Spinal cord (tissue), 10 donors: ENCODE results near the gene DHRS13. TPM values are rescaled to one million over a fixed set of nuclear protein-coding genes. Genes with fewer than 3 reads are reported as not detected.

ENCODE experiments used
- DNase-seq, 6 donors: peaks; one replicate each; pipeline versions ENCODE4 v3.0.0 to v3.0.0-alpha.2; 2013 to 2015; ENCODE audit warnings: low spot score in 6 of 6, low read depth in 4 of 6
- H3K27ac ChIP-seq: one replicate; pipeline ENCODE4 v1.5.1; 2013; ENCODE audit warnings: low read depth, low read length, control low read depth
- H3K27me3 ChIP-seq: one replicate; pipeline ENCODE4 v1.6.1; 2013; ENCODE audit warnings: low read length; ENCODE audit not compliant: control insufficient read depth, insufficient read depth
- H3K36me3 ChIP-seq: one replicate; pipeline ENCODE4 v1.6.1; 2013; ENCODE audit warnings: low read length; ENCODE audit not compliant: control insufficient read depth, insufficient read depth
- H3K4me1 ChIP-seq: one replicate; pipeline ENCODE4 v1.6.1; 2013; ENCODE audit warnings: low read length; ENCODE audit not compliant: control insufficient read depth, insufficient read depth
- H3K4me3 ChIP-seq: one replicate; pipeline ENCODE4 v1.5.1; 2013; ENCODE audit warnings: low read depth, low read length, control low read depth
- H3K9me3 ChIP-seq: one replicate; pipeline ENCODE4 v1.6.1; 2013; ENCODE audit warnings: low read length; ENCODE audit not compliant: control insufficient read depth, insufficient read depth
- WGBS: methylation state at CpG from one replicate; pipeline ENCODE4 v1.1.5; 2013; ENCODE audit warnings: missing lambda C conversion rate; ENCODE audit not compliant: insufficient coverage; 5-methylcytosine and 5-hydroxymethylcytosine counted together
- long read RNA-seq, 4 donors: transcript quantifications; one replicate each; lab custom pipeline, GENCODE V29; 2026
- polyA plus RNA-seq, 2 donors: library from polyadenylated mRNA; unstranded; fragments of 120-200 nt; gene quantifications; one replicate each; pipeline ENCODE4 v1.2.1, GENCODE V29; 2013; ENCODE audit not compliant: insufficient read length in 2 of 2
- total RNA-seq, 2 donors: library from RNA; depleted of rRNA in 1 of 2; stranded (reverse); fragments of 120-200 nt in 1 of 2; fragments of >200 nt in 1 of 2; gene quantifications; one replicate each; pipeline versions ENCODE4 v1.2.3 to v1.2.4, GENCODE V29; 2013 to 2014
- donor health status: healthy.

DHRS13 gene
- total RNA-seq (10 to 100 TPM; 19.8 to 22.2 TPM), polyA plus RNA-seq (10 to 100 TPM; 31.4 to 34.0 TPM)
- long read RNA-seq, donor 1, transcript DHRS13-201 (5 exons, 1,921 nt): major isoform, 21 of 30 reads
- long read RNA-seq, donor 1, transcript DHRS13-202 (4 exons, 2,037 nt): minor isoform, 9 of 30 reads
- long read RNA-seq, donor 1, partial matches to known transcripts: 0 of 30 reads
- long read RNA-seq, donor 1, other reads (novel, unspliced or antisense): 0 of 30 reads
- long read RNA-seq, donor 2, partial matches to known transcripts: 0 of 7 reads
- long read RNA-seq, donor 2, other reads (novel, unspliced or antisense): 0 of 7 reads
- long read RNA-seq, donor 3, transcript DHRS13-201 (5 exons, 1,921 nt): major isoform, 6 of 7 reads
- long read RNA-seq, donor 3, partial matches to known transcripts: 0 of 7 reads
- long read RNA-seq, donor 3, other reads (novel, unspliced or antisense): 0 of 7 reads
- long read RNA-seq, donor 4, transcript DHRS13-201 (5 exons, 1,921 nt): major isoform, 5 of 5 reads
- long read RNA-seq, donor 4, partial matches to known transcripts: 0 of 5 reads
- long read RNA-seq, donor 4, other reads (novel, unspliced or antisense): 0 of 5 reads

- Histone ChIP-seq H3K4me1 (peaks cover 36% of the 10 kb centered on the region), H3K27me3 (no peaks in the 10 kb centered on the region), H3K9me3 (no peaks in the 10 kb centered on the region), H3K36me3 (peaks cover 44% of the 10 kb centered on the region), H3K4me3 (peak within 1 kb of the TSS; percentile 63), H3K27ac (peak within 1 kb of the TSS; percentile 76)
- under 1% methylated on average over 54 of the region's 55 CpGs for WGBS
- DNase-seq: peak; percentile 62 to 97 (median 86)
Measured at GRCh38 chr17:28902819-28903545, at the start of gene DHRS13. DHRS13 (minus strand) TSS chr17:28903079; CDS start chr17:28902944, 135 bp downstream.

- Histone ChIP-seq H3K9me3 (no peaks in the 10 kb centered on the region), H3K4me1 (peaks cover 35% of the 10 kb centered on the region), H3K4me3 (peak overlapping the region; percentile 89), H3K27me3 (no peaks in the 10 kb centered on the region), H3K27ac (peak overlapping the region; percentile 100), H3K36me3 (peaks cover 34% of the 10 kb centered on the region)
- DNase-seq: peak; percentile 99 to 100 (median 100)
- under 1% methylated on average over 26 of the region's 36 CpGs for WGBS
Measured at GRCh38 chr17:28951991-28952975, 49.4 kb upstream of the DHRS13 start.

- under 1% methylated on average over 46 of the region's 51 CpGs for WGBS
- peak; percentile 99 to 100 (median 100) for DNase-seq
- Histone ChIP-seq H3K9me3 (no peaks in the 10 kb centered on the region), H3K27me3 (no peaks in the 10 kb centered on the region), H3K36me3 (peaks cover 26% of the 10 kb centered on the region), H3K4me1 (peaks cover 43% of the 10 kb centered on the region), H3K4me3 (peak within 1 kb of the TSS; percentile 91), H3K27ac (peak within 1 kb of the TSS; percentile 100)
Measured at GRCh38 chr17:28951428-28951990, 48.6 kb upstream of the DHRS13 start, which contains the start of gene PHF12. PHF12 (minus strand) TSS chr17:28951518; CDS start chr17:28950960, 558 bp downstream.

- H3K4me1 ChIP-seq: peaks cover 46% of the 10 kb centered on the region
- WGBS: under 1% methylated on average over 22 of the region's 51 CpGs
- peak overlapping the region; percentile 91 for H3K4me3 ChIP-seq
- no peaks in the 10 kb centered on the region for H3K9me3 ChIP-seq
- no peak for DNase-seq
- peaks cover 21% of the 10 kb centered on the region for H3K36me3 ChIP-seq
- no peaks in the 10 kb centered on the region for H3K27me3 ChIP-seq
- peak overlapping the region; percentile 97 for H3K27ac ChIP-seq
Measured at GRCh38 chr17:28950752-28951427, 48.0 kb upstream of the DHRS13 start.

GRCh38 chr17:28950017-28950751 lies 47.3 kb upstream of the DHRS13 start:
- Histone ChIP-seq H3K4me1 (peaks cover 51% of the 10 kb centered on the region), H3K27ac (peak overlapping the region; percentile 97), H3K9me3 (no peaks in the 10 kb centered on the region), H3K36me3 (peaks cover 15% of the 10 kb centered on the region), H3K4me3 (peak overlapping the region; percentile 91), H3K27me3 (no peaks in the 10 kb centered on the region)
- under 1% methylated on average over 37 of the region's 43 CpGs for WGBS
- peak in 2 of 6 donors; percentile 81 to 85 for DNase-seq

GRCh38 chr17:28949185-28950016 lies 46.5 kb upstream of the DHRS13 start:
- DNase-seq: peak in 2 of 6 donors; percentile 86 to 87
- Histone ChIP-seq H3K36me3 (peaks cover 12% of the 10 kb centered on the region), H3K4me1 (peaks cover 56% of the 10 kb centered on the region), H3K27ac (peak overlapping the region; percentile 97), H3K9me3 (no peaks in the 10 kb centered on the region), H3K4me3 (peak overlapping the region; percentile 91), H3K27me3 (no peaks in the 10 kb centered on the region)
- WGBS: 0% methylated on average over 61 of the region's 61 CpGs

GRCh38 chr17:28948873-28949184 lies 46.0 kb upstream of the DHRS13 start:
- H3K27ac ChIP-seq: peak overlapping the region; percentile 97
- no peaks in the 10 kb centered on the region for H3K27me3 ChIP-seq
- 0% methylated on average over 10 of the region's 15 CpGs for WGBS
- H3K9me3 ChIP-seq: no peaks in the 10 kb centered on the region
- peaks cover 10% of the 10 kb centered on the region for H3K36me3 ChIP-seq
- no peak for DNase-seq
- peaks cover 54% of the 10 kb centered on the region for H3K4me1 ChIP-seq
- peak overlapping the region; percentile 91 for H3K4me3 ChIP-seq
